Epithelial cell of prostate (primary cell): ENCODE results near the gene PLEKHA7.

Experiments used
- DNase-seq: peaks from one replicate; pipeline ENCODE4 v3.0.0-alpha.2; 2011; ENCODE audit warnings: low read depth, low spot score
- H3K27ac ChIP-seq: fragments of 450-650 bp; 2 replicates; pipeline ENCODE4 v1.5.1; 2017; ENCODE audit warnings: mild to moderate bottlenecking

PLEKHA7 gene

GRCh38 chr11:16781936-16782919 is 232.0 kb downstream of the PLEKHA7 start:
- DNase-seq, result no peak
- no peak overlapping the region for H3K27ac ChIP-seq

- no peak overlapping the region for H3K27ac ChIP-seq
- no peak for DNase-seq
These were observed 233.3 kb downstream of the PLEKHA7 start for GRCh38 chr11:16780698-16781550.

- no peak for DNase-seq
- H3K27ac ChIP-seq, result no peak overlapping the region
These were observed 234.1 kb downstream of the PLEKHA7 start for GRCh38 chr11:16780146-16780545.

DNA sequence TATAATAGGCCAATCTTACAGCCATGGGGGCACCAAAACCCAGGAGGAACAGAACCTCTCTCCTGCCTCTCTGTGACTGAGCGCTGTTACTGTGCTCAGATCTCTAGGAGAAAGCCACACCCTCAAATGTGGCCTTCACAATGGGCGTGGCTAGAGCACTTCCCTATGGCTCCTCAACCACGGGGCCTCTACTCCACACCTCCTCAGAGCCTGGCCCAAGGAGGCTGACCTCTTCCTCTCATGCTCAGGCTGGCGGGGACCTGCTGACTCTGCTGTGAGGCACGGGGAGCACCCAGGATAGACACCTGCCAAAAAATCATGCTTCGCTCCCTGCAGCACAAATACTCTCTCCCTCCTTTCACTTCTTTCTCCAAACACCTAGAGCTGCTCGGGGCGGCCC is 234.8 kb downstream of the PLEKHA7 start:
- H3K27ac ChIP-seq, result no peak overlapping the region
- no peak for DNase-seq

GRCh38 chr11:16778876-16779275 is 235.3 kb downstream of the PLEKHA7 start:
- DNase-seq, result no peak
- no peak overlapping the region for H3K27ac ChIP-seq

DNA sequence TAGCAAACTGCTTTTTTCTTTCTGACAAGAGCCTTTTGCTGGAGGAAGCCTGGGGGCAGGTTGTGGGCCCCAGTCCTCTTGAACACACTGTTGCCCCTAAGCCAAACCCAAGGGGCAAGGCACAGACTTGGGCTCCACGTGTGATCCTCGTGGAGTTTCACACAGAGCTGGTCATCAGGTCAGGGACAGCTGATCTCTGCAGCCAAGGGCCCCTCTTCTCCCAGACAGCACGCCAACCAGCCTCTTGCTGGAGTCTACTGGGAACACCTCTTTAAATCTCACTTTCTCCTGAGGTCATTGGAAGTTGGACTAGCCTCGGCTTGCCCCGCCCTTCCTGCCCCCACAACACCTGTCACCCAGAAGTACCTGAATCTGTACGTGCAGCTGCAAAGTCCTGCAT is 235.9 kb downstream of the PLEKHA7 start:
- no peak overlapping the region for H3K27ac ChIP-seq
- DNase-seq, result no peak

GRCh38 chr11:16777613-16777975 is 236.6 kb downstream of the PLEKHA7 start:
- DNase-seq, result no peak
- no peak overlapping the region for H3K27ac ChIP-seq

DNA sequence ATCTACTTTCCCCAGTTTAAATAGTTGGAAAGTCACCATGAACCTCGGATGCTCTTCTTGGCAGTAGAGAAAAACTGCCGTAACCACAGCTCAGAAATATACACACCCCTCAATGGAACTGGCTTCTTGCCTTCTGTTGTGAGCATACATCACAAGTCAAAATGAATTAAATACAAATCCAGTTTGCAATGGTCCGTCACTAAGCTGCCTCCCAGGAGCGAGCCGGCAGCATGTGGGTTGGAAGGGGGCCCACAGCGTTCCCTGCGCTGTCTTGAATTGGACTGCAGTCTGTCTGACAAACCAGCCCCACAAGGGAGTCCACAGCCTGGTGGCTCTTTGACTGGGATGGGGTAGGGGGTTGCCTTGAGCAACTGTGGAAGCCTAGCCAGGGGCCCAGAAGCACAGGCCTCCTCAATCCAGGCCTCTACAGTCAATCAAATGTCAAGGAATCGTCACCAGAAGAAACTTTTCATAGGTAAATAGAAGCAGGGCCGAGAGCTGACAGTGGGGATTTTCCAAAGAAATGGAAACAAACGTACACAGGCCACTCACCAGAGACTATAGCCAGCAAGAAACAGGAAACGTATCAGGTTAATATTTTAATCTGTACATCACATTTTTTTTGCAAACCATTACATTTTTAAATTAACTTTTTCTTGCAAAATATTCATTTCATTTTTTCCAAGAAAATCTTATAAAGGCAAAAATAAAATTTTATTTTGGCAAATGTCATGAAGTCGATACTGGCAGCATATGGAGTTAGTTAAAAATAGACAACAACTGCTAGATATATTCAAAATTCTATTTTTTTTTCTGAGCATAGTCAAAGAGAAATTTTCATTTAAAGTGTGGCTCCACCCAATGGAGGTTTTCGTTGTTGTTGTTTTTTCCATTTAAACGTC is 237.3 kb downstream of the PLEKHA7 start:
- DNase-seq, result no peak
- H3K27ac ChIP-seq, result no peak overlapping the region

GRCh38 chr11:16775614-16776283 is 238.5 kb downstream of the PLEKHA7 start:
- DNase-seq, result no peak
- no peak overlapping the region for H3K27ac ChIP-seq

GRCh38 chr11:16774936-16775613 is 239.1 kb downstream of the PLEKHA7 start:
- H3K27ac ChIP-seq, result no peak overlapping the region
- DNase-seq, result no peak

- H3K27ac ChIP-seq, result no peak overlapping the region
- no peak for DNase-seq
These were observed 240.0 kb downstream of the PLEKHA7 start for GRCh38 chr11:16773981-16774935.

DNA sequence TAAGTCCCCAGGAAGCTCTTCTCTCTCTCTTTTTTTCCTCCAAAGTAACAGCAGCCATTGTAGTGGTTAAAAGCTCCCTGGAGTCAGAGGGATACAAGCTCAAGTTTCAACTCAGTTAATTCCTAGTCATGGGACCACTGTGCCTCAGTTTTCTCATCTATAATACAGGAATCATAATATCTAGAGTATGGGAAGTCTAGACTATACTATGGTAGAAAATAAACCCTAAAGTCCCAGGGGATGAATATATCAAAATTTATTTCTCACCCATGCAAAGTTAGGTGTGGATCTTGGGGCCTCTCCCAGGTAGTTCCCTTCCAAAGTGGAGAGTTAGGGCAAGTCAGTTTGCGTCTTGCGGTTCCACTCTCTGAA is 242.1 kb downstream of the PLEKHA7 start:
- no peak for DNase-seq
- no peak overlapping the region for H3K27ac ChIP-seq

DNA sequence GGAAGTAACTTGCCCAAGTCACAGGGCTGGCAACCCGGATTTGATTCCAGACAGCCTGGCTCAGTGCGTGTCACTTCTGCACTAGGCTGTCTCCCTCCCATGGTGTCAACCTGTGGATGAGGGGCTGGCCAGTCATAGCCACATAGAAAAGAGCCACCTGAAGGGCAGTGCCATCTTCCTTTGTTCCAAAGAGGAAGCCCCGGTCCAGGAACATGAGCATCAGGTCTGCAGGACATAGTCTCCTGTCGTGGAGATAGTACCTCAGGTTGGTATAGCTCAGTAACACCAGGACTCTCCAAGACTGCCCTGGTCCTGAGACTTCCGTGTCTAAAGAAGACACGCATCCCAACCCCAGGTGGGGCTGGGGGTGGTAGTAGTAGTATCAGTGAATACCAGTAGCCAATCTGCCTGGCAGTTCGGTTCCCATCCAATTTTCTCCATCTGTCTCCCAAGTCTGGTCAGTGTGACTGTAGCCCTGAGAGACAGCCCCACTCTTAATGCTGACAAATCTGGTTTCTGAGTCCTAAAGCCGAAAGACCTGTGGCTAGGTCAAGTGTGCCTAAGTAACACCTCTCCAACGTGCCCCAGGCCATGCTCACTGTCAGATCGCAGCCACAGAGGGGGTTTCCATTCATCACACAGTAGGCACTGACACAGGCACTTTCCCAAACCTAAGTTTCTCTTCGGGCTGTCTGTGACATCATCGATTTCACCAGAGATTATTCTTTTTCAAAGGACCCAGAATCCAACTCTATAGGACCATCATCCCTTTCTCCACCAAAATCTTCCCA is 242.7 kb downstream of the PLEKHA7 start:
- no peak overlapping the region for H3K27ac ChIP-seq
- DNase-seq, result no peak

- DNase-seq, result no peak
- no peak overlapping the region for H3K27ac ChIP-seq
These were observed 244.2 kb downstream of the PLEKHA7 start for GRCh38 chr11:16770016-16770415.

- H3K27ac ChIP-seq, result no peak overlapping the region
- no peak for DNase-seq
These were observed 244.8 kb downstream of the PLEKHA7 start for GRCh38 chr11:16769386-16769785.

- no peak for DNase-seq
- no peak overlapping the region for H3K27ac ChIP-seq
These were observed 246.3 kb downstream of the PLEKHA7 start for GRCh38 chr11:16767957-16768356.

DNA sequence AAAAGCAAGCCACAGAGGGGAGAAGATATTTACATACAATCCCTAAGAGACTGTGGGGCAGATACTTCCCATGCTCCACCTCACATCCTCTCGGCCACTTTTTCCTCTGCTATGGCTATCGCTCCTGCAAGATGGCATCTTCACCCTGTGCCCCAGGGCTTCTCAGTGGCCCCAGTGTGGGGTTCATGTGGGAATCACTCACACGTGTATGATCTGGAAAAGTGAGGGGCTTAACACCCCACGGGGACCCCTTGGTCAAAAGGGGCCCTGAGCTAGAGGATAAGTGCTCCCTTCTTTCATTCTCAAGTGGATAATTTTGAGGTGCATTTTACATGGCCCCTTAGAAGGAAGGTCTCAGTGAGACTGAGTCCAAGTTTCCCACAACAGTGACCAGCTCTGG is 247.1 kb downstream of the PLEKHA7 start:
- no peak for DNase-seq
- H3K27ac ChIP-seq, result no peak overlapping the region
